ENCODE measurements around the gene SLC26A1.

DNA sequence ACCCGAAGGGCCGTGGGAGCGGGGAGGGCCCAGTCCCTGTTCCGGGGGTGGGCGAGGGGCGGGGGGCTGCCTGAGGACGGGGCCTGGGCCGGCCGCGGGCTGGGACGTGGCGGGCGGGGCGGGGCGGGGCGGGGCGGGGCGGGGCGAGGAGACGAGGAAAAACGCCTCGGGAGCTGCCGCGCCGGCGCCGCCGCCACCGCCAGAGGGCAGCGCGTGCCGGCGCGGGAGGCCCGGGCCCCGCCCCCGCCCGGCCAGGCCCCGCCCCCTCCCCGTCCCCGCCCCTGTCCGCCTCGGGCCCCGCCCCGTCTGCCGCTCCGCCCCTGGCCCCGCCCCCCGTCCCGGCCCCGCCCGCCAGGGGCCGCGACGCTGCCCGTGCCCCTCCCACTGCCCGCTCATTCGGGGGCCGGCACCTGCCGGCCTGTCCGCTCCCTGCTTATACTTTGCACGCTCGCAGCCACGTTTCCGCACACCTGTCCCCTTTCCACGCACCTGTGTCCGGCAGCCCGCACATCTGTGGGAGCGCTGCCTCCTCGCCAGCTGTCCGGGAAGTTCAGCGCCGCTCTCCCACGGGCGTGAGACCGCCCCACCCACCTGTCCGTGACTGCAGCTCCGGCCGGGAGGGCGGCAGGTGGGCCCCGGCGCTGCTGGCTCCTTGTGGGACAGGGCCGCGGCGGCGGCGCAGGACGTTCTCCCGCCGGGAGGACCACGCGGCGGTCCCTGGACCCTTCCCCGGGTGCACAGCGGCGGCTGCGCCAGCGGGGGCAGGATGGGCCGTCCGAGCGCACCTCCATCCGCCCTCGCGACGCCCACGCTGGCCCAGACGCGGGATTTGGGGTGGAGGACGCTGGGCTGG, 16.6 kb upstream of the SLC26A1 start:
- peak in 2 of 6 experiments; percentile 19 to 33 for TF ChIP-seq CTCF (IDR thresholded peaks at IDR 0.05)
- TF ChIP-seq POLR2A (IDR thresholded peaks at IDR 0.05) = peak in 1 of 4 donors; percentile 58
